GM04504 (cell line): ENCODE results near the gene EPB41L1.

Experiments used
- DNase-seq: peaks from one replicate; pipeline ENCODE4 v3.0.0-alpha.2; 2012; ENCODE audit warnings: low read depth

Gene EPB41L1

GRCh38 chr20:36154700-36155628 is at the start of gene EPB41L1:
Gene EPB41L1, plus strand, starts transcription at chr20:36154740. Its CDS starts 19,038 bp downstream, at chr20:36173778.
- no peak for DNase-seq

- no peak for DNase-seq
Observed at GRCh38 chr20:36104856-36105255, 49.7 kb upstream of the EPB41L1 start.

- no peak for DNase-seq
Observed at GRCh38 chr20:36105711-36106226, 48.8 kb upstream of the EPB41L1 start.

GRCh38 chr20:36106606-36107005 is 47.9 kb upstream of the EPB41L1 start:
- no peak for DNase-seq

- no peak for DNase-seq
Observed at GRCh38 chr20:36107881-36108280, 46.7 kb upstream of the EPB41L1 start.

- DNase-seq: no peak
Observed at GRCh38 chr20:36109251-36109947, 45.1 kb upstream of the EPB41L1 start.

GRCh38 chr20:36110994-36111393 is 43.5 kb upstream of the EPB41L1 start:
- no peak for DNase-seq

- DNase-seq: no peak
Observed at GRCh38 chr20:36112112-36112511, 42.4 kb upstream of the EPB41L1 start.

- no peak for DNase-seq
Observed at GRCh38 chr20:36113036-36113435, 41.5 kb upstream of the EPB41L1 start.

- DNase-seq: no peak
Observed at GRCh38 chr20:36113566-36114250, 40.8 kb upstream of the EPB41L1 start.

GRCh38 chr20:36114707-36115106 is 39.8 kb upstream of the EPB41L1 start:
- no peak for DNase-seq

GRCh38 chr20:36115925-36116324 is 38.6 kb upstream of the EPB41L1 start:
- DNase-seq: no peak

- DNase-seq: peak; percentile 68
Observed at GRCh38 chr20:36116807-36117441, 37.6 kb upstream of the EPB41L1 start.

- no peak for DNase-seq
Observed at GRCh38 chr20:36117638-36118037, 36.9 kb upstream of the EPB41L1 start.

- DNase-seq: no peak
Observed at GRCh38 chr20:36118371-36118770, 36.2 kb upstream of the EPB41L1 start.

GRCh38 chr20:36119537-36119936 is 35.0 kb upstream of the EPB41L1 start:
- DNase-seq: no peak

- no peak for DNase-seq
Observed at GRCh38 chr20:36120241-36120640, 34.3 kb upstream of the EPB41L1 start.

GRCh38 chr20:36120991-36121390 is 33.5 kb upstream of the EPB41L1 start:
- DNase-seq: no peak

GRCh38 chr20:36121981-36122930 is 32.3 kb upstream of the EPB41L1 start:
- no peak for DNase-seq

- no peak for DNase-seq
Observed at GRCh38 chr20:36122931-36123288, 31.6 kb upstream of the EPB41L1 start.

GRCh38 chr20:36125097-36125496 is 29.4 kb upstream of the EPB41L1 start:
- no peak for DNase-seq
